Activated CD4-positive, alpha-beta memory T cell treated with anti-CD3 and anti-CD28 coated beads, Interleukin-2, amount 10 ng/mL, durations not matched to agents 7 days and 5 days (primary cell): ENCODE results near the gene KIAA1217. TPM values are rescaled to one million over a fixed set of nuclear protein-coding genes. Genes with fewer than 3 reads are reported as not detected.
"Not testable (repeated sequence)": the region's sequence is repeated elsewhere in the genome, so short reads cannot be mapped to it uniquely, and the experiment has no call there.

Experiments used
- CTCF ChIA-PET: fragments of 350-600 bp; sonication (Branson Sonifier 250); formaldehyde crosslinking; loops from one replicate; lab custom pipeline; 2021; ENCODE audit warnings: antibody characterized with exemption, inconsistent platforms; lab: Charles Lee
- POLR2A ChIA-PET: fragments of 350-600 bp; sonication (Branson Sonifier 250); formaldehyde crosslinking; loops from one replicate; lab custom pipeline; 2021; ENCODE audit warnings: antibody characterized with exemption; lab: Charles Lee
- DNase-seq: peaks from one replicate; pipeline ENCODE4 v3.0.0-alpha.2; 2020
- H3K27ac Mint-ChIP-seq: one replicate; pipeline ENCODE4 v1.8.0; 2021; ENCODE audit warnings: mild to moderate bottlenecking, mixed read lengths
- H3K27me3 Mint-ChIP-seq: one replicate; pipeline ENCODE4 v1.8.0; 2021; ENCODE audit warnings: mixed read lengths
- H3K36me3 Mint-ChIP-seq: one replicate; pipeline ENCODE4 v1.8.0; 2021; ENCODE audit warnings: low read depth, mixed read lengths
- H3K4me1 Mint-ChIP-seq: one replicate; pipeline ENCODE4 v1.8.0; 2021; ENCODE audit warnings: mixed read lengths
- H3K4me3 Mint-ChIP-seq: one replicate; pipeline ENCODE4 v1.8.0; 2021; ENCODE audit warnings: mild to moderate bottlenecking, mixed read lengths
- H3K9me3 Mint-ChIP-seq: one replicate; pipeline ENCODE4 v1.8.0; 2021; ENCODE audit warnings: mixed read lengths
- total RNA-seq, 2 experiments: library from RNA; stranded (reverse); gene quantifications; one replicate each; pipeline ENCODE4 v1.2.3, GENCODE V29; 2021

KIAA1217 gene
- total RNA-seq, 2 experiments from 2014 or later, result 2.0 TPM

DNA sequence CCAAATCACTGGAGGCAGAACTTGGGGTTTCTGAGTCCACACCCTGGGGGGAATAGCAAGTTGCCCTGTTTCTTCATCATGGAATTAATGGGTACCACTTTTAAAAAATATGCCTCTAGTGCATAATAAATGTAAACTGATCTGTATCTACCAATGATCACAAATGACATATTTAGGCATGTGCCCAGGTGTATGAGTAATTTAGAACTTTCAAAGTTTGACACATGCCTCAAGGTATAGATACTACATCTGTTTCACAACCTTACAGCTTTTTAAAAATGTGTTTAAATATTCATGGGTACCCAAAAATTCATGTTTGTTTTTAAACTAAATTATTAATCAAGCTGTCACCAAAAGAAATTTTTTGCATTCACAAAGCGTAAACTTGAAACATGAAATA lies 226.0 kb downstream of the KIAA1217 start:
- Mint-ChIP-seq H3K4me3 (no peak overlapping the region), H3K27me3 (peaks cover 8% of the 10 kb centered on the region), H3K4me1 (no peaks in the 10 kb centered on the region), H3K9me3 (no peaks in the 10 kb centered on the region), H3K27ac (no peak overlapping the region), H3K36me3 (no peaks in the 10 kb centered on the region)
- ChIA-PET CTCF (no interaction called here), POLR2A (no interaction called here)
- no peak for DNase-seq

- Mint-ChIP-seq H3K36me3 (no peaks in the 10 kb centered on the region), H3K9me3 (no peaks in the 10 kb centered on the region), H3K4me1 (no peaks in the 10 kb centered on the region), H3K4me3 (no peak overlapping the region), H3K27ac (no peak overlapping the region), H3K27me3 (peaks cover 8% of the 10 kb centered on the region)
- ChIA-PET CTCF (no interaction called here), POLR2A (no interaction called here)
- DNase-seq, result no peak
Measured at GRCh38 chr10:24435374-24435773, 226.4 kb downstream of the KIAA1217 start.

- ChIA-PET POLR2A (no interaction called here), CTCF (no interaction called here)
- H3K36me3 Mint-ChIP-seq, result no peaks in the 10 kb centered on the region
Measured at GRCh38 chr10:24437302-24437701, 228.4 kb downstream of the KIAA1217 start.

DNA sequence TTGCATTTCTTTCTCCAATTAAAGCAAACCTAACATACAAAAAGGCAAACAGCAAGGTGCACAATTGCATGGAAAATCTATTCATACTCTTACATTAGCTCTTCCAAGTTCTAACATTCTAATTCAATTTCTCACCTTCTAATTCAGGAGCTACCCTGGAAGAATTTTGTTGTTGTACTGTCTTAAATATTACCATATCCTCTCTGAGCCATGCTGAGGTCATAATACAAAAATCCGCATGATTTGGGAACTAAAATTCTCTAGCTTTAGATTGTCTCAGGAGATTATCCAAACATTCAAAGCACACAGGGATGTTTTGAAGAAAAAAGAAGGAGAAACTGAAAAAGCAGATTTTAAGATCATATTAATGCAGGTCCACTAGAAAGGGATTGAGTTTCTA lies 229.9 kb downstream of the KIAA1217 start:
- no peak overlapping the region for H3K27ac Mint-ChIP-seq
- H3K36me3 Mint-ChIP-seq, result no peaks in the 10 kb centered on the region
- no peaks in the 10 kb centered on the region for H3K9me3 Mint-ChIP-seq
- CTCF ChIA-PET, result no interaction called here
- H3K4me3 Mint-ChIP-seq, result no peak overlapping the region
- POLR2A ChIA-PET, result no interaction called here
- DNase-seq, result no peak
- H3K27me3 Mint-ChIP-seq, result peaks cover 11% of the 10 kb centered on the region
- peaks cover 2% of the 10 kb centered on the region for H3K4me1 Mint-ChIP-seq

More at GRCh38 chr10:24437302-24437701, 228.4 kb downstream of the KIAA1217 start:
- Mint-ChIP-seq H3K4me3 (no peak overlapping the region), H3K27ac (no peak overlapping the region), H3K9me3 (no peaks in the 10 kb centered on the region), H3K27me3 (peaks cover 8% of the 10 kb centered on the region), H3K4me1 (no peaks in the 10 kb centered on the region)
- DNase-seq, result no peak

- ChIA-PET CTCF (no interaction called here), POLR2A (no interaction called here)
- no peaks in the 10 kb centered on the region for H3K9me3 Mint-ChIP-seq
- H3K4me3 Mint-ChIP-seq, result no peak overlapping the region
- no peak overlapping the region for H3K27ac Mint-ChIP-seq
- H3K27me3 Mint-ChIP-seq, result peaks cover 11% of the 10 kb centered on the region
- no peaks in the 10 kb centered on the region for H3K36me3 Mint-ChIP-seq
- no peak for DNase-seq
- H3K4me1 Mint-ChIP-seq, result peaks cover 10% of the 10 kb centered on the region
Measured at GRCh38 chr10:24439935-24440334, 231.0 kb downstream of the KIAA1217 start.

GRCh38 chr10:24440817-24441797 lies 232.2 kb downstream of the KIAA1217 start:
- Mint-ChIP-seq H3K9me3 (no peaks in the 10 kb centered on the region), H3K36me3 (no peaks in the 10 kb centered on the region), H3K27ac (no peak overlapping the region), H3K27me3 (peaks cover 11% of the 10 kb centered on the region), H3K4me3 (no peak overlapping the region), H3K4me1 (peaks cover 11% of the 10 kb centered on the region)
- ChIA-PET CTCF (no interaction called here), POLR2A (no interaction called here)
- DNase-seq, result no peak

GRCh38 chr10:24442234-24442633 lies 233.3 kb downstream of the KIAA1217 start:
- no peak overlapping the region for H3K27ac Mint-ChIP-seq
- ChIA-PET POLR2A (no interaction called here), CTCF (interaction anchor here (0.7 kb wide), 1 partner anchor 18 kb away, joined by 3 read pairs; no protein-coding TSS in a partner anchor)
- no peak for DNase-seq
- H3K9me3 Mint-ChIP-seq, result no peaks in the 10 kb centered on the region
- peaks cover 11% of the 10 kb centered on the region for H3K27me3 Mint-ChIP-seq
- H3K4me1 Mint-ChIP-seq, result peaks cover 14% of the 10 kb centered on the region
- H3K36me3 Mint-ChIP-seq, result no peaks in the 10 kb centered on the region
- H3K4me3 Mint-ChIP-seq, result no peak overlapping the region

DNA sequence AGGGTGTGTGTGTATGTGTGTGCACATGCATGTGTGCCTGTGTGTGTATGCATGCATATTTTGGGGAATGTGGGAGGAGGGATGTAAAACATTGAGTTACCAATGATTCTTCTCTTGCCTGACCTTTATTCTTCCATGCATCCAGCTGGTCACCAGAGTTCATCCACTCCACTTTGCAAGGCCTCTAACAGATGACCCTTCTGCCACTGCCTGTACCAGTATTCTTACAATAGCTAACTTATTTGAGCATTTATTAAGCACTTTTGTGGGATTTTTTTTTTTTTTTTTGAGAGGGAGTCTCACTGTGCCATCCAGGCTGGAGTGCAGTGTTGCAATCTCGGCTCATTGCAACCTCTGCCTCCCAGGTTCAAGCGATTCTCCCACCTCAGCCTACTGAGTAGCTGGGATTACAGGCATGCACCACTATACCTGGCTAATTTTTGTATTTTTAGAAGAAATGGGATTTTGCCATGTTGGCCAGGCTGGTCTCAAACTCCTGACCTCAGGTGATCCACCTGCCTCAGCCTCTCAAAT lies 233.8 kb downstream of the KIAA1217 start:
- H3K27ac Mint-ChIP-seq, H3K9me3 Mint-ChIP-seq, H3K4me3 Mint-ChIP-seq, H3K36me3 Mint-ChIP-seq, DNase-seq, POLR2A ChIA-PET: not testable (repeated sequence)
- Mint-ChIP-seq H3K4me1 (peaks cover 14% of the 10 kb centered on the region), H3K27me3 (peaks cover 11% of the 10 kb centered on the region)
- CTCF ChIA-PET, result interaction anchor here (0.7 kb wide), 1 partner anchor 18 kb away, joined by 3 read pairs; no protein-coding TSS in a partner anchor

DNA sequence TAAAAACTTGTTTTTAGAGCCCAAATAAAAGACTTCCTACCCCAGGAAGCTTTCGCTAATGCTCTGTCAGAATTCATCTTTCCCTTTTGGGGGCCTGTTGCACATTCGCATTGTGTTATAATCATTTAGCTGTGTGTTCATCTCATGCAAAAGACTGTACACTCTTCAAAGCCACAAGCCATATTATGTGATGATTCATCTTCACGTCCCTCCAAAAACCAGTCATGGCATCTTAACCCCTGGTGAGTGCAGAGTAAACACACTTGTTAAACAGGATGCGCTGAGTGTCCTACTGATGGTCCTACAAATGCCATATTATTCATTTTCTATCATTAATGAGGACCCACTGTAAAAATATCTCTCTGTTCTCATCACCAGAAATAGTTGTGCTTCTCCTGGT lies 235.4 kb downstream of the KIAA1217 start:
- Mint-ChIP-seq H3K27me3 (peaks cover 3% of the 10 kb centered on the region), H3K27ac (no peak overlapping the region), H3K9me3 (no peaks in the 10 kb centered on the region), H3K36me3 (no peaks in the 10 kb centered on the region), H3K4me1 (peaks cover 24% of the 10 kb centered on the region), H3K4me3 (no peak overlapping the region)
- DNase-seq, result no peak
- POLR2A ChIA-PET, result no interaction called here
- CTCF ChIA-PET, result no interaction called here

DNA sequence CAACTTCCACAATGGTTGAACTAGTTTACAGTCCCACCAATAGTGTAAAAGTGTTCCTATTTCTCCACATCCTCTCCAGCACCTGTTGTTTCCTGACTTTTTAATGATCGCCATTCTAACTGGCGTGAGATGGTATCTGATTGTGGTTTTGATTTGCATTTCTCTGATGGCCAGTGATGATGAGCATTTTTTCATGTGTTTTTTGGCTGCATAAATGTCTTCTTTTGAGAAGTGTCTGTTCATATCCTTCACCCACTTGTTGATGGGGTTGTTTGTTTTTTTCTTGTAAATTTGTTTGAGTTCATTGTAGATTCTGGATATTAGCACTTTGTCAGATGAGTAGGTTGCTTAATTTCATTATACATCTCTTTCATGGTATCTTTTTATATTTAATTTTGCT lies 237.0 kb downstream of the KIAA1217 start:
- H3K4me3 Mint-ChIP-seq, H3K36me3 Mint-ChIP-seq, H3K27me3 Mint-ChIP-seq, DNase-seq, CTCF ChIA-PET, H3K27ac Mint-ChIP-seq, POLR2A ChIA-PET, H3K9me3 Mint-ChIP-seq: not testable (repeated sequence)
- peaks cover 31% of the 10 kb centered on the region for H3K4me1 Mint-ChIP-seq

- Mint-ChIP-seq H3K9me3 (no peaks in the 10 kb centered on the region), H3K27ac (no peak overlapping the region), H3K4me1 (peaks cover 38% of the 10 kb centered on the region), H3K36me3 (no peaks in the 10 kb centered on the region), H3K27me3 (peaks cover 9% of the 10 kb centered on the region), H3K4me3 (no peak overlapping the region)
- POLR2A ChIA-PET, result no interaction called here
- CTCF ChIA-PET, result no interaction called here
- no peak for DNase-seq
Measured at GRCh38 chr10:24446739-24447138, 237.8 kb downstream of the KIAA1217 start.

DNA sequence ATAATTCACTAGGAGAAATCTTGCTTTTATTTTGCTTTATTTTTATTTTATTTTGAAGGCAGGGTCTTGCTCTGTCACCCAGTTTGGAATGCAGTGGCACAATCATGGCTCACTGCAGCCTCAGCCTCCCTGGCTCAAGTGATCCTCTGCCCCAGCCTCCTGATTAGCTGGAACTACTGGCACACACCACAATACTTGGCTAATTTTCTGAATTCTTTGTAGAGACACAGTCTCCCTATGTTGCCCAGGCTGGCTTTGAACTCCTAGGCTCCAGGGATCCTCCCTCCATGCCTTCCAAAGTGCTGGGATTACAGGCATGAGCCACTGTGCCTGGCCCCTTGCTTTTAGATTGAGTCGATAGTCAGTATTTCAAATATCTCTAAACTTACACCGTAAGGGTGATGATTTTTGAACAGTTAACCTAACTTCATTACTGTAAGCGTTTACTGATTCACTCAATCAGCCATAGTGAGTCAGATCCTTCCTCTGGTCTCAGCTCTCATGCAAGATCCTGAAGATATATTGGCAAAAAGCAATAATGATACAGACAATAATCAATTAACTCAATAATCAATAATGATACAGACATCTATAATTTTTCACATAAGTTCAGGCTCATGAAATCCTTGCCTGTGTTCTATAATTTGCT lies 239.5 kb downstream of the KIAA1217 start:
- ChIA-PET POLR2A (interaction anchor here (0.7 kb wide), 1 partner anchor 17 kb away, joined by 3 read pairs; no protein-coding TSS in a partner anchor), CTCF (no interaction called here)
- Mint-ChIP-seq H3K27me3 (peaks cover 16% of the 10 kb centered on the region), H3K4me3 (no peak overlapping the region), H3K36me3 (no peaks in the 10 kb centered on the region), H3K27ac (no peak overlapping the region), H3K9me3 (no peaks in the 10 kb centered on the region), H3K4me1 (peaks cover 42% of the 10 kb centered on the region)
- no peak for DNase-seq

- no peak overlapping the region for H3K4me3 Mint-ChIP-seq
- peak overlapping the region; percentile 41 for H3K27ac Mint-ChIP-seq
- peaks cover 37% of the 10 kb centered on the region for H3K4me1 Mint-ChIP-seq
- POLR2A ChIA-PET, result no interaction called here
- peaks cover 20% of the 10 kb centered on the region for H3K27me3 Mint-ChIP-seq
- H3K36me3 Mint-ChIP-seq, result no peaks in the 10 kb centered on the region
- CTCF ChIA-PET, result no interaction called here
- DNase-seq, result no peak
- no peaks in the 10 kb centered on the region for H3K9me3 Mint-ChIP-seq
Measured at GRCh38 chr10:24449321-24449740, 240.4 kb downstream of the KIAA1217 start.
